ENCODE results near the gene IGLL5.
"Not testable (repeated sequence)": the region's sequence is repeated elsewhere in the genome, so short reads cannot be mapped to it uniquely, and the experiment has no call there.

The IGLL5 gene

DNA sequence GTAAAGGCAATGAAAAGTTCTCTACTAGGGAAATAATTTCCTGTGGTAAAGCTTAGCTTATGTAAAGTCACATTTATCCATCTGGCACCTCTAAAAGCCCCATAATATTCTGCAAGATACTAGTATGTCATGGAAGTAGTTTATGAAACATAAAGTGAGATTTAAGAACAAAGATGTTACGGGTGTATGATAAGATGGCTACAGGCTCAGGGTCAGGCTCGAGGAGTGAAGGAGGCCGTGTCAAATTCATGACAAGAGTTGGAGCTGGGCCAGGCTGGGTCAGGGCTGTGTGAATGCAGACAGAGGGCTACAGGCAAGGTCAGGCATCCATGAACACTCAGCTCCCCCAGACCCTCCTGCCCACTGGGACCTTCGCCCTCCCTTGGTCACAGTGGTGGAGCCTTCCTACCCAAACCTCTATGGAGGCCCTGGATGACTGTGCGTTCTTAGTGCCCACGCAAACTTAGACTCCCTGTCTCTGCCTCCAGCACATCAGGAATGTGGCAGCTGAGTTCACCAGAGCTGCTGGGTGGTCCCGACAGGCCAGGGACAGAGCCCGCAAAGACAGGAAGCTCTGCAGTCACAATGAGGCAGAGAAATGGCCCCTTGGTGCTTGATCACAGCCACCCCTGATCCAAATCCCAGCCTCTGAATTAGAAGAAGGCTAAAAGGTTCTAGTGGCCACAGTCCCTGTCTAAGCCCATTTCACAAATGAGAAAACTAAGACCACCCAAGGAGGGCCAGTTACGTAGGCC is 14.8 kb downstream of the IGLL5 start:
- no peak for DNase-seq

DNA sequence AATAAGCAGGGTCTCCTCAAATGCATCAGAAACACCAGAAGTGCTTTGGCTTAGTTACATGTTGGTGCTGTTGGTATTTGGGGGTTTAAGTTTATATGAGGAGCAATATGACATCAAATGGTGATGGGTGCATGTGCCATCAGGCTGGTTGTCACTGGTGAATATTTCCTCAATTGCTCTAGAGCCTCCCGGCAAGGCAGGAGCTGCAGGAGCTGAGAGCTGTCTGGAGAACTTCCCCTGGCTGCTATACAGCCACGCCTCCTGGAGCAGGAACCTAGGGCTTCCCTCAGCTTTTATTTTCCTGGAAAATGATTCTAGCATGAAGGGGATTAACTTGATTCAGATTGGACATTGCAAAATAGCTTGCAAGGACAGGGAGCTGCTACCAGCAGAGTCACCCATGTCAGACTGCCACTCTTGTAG is 15.8 kb downstream of the IGLL5 start:
- DNase-seq, result no peak

- DNase-seq, result not testable (repeated sequence)
These were observed 16.2 kb downstream of the IGLL5 start for GRCh38 chr22:22903781-22904192.

DNA sequence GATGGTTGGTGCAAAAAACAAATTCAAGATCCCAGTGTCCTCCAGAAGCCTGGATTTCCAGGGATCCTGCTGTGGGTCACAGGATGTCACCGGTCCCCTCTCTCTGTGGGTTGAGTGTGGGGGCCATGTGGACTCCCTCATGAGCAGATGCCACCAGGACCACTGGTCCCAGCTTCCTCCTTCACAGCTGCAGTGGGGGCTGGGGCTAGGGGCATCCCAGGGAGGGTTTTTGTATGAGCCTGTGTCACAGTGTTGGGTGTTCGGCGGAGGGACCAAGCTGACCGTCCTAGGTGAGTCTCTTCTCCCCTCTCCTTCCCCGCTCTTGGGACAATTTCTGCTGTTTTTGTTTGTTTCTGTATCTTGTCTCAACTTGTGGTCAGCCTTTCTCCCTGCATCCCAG is 17.1 kb downstream of the IGLL5 start:
- DNase-seq, result not testable (repeated sequence)

- not testable (repeated sequence) for DNase-seq
These were observed 18.8 kb downstream of the IGLL5 start for GRCh38 chr22:22906391-22906790.

- no peak for DNase-seq
These were observed 19.4 kb downstream of the IGLL5 start for GRCh38 chr22:22906907-22907550.

DNA sequence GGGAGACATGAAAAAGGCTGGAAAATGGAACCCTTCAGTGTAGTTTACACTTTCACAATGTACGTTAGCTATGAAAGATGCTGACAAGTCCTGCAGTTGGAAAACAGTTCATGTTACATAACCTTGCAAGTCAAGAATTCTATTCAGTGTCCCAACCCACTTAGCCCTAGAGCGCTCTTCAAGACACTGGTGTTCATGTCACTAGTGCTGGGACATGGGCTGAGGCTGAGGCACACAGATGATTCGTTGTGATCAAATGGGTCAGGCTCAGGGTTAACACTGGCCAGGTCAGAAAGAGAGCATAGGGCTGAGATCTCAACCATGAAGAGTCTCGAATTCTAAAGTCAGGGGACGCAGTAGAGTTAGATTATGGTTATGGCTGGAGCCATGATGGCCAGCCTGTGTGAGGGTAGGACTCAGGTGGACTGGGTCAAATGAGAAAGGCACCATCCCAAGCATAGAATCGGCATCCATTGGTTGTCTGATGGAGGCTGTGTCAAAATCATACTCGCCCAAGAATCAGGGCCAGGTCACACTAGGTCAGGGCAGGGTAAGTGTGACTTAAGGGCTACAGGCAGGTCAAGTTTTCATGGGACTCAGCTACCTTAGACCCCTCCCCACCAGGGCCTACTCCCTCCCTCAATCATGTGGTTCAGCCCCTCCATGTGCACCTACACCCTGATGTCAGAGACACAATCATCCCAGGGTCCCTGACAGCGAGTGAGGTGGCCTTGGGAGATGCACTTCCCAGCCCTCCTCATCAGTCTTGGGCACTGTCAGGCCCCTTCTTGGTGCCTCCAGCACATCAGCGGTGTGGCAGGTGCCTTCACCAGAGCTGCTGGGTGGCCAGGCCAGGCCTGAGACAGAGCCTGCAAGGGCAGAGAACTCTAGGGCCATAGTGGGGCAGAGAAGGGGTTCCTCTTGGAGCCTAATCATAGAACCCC is 20.2 kb downstream of the IGLL5 start:
- no peak for DNase-seq

- no peak for DNase-seq
These were observed 20.9 kb downstream of the IGLL5 start for GRCh38 chr22:22908495-22908861.

GRCh38 chr22:22908941-22909604 is 21.5 kb downstream of the IGLL5 start:
- DNase-seq, result no peak

DNA sequence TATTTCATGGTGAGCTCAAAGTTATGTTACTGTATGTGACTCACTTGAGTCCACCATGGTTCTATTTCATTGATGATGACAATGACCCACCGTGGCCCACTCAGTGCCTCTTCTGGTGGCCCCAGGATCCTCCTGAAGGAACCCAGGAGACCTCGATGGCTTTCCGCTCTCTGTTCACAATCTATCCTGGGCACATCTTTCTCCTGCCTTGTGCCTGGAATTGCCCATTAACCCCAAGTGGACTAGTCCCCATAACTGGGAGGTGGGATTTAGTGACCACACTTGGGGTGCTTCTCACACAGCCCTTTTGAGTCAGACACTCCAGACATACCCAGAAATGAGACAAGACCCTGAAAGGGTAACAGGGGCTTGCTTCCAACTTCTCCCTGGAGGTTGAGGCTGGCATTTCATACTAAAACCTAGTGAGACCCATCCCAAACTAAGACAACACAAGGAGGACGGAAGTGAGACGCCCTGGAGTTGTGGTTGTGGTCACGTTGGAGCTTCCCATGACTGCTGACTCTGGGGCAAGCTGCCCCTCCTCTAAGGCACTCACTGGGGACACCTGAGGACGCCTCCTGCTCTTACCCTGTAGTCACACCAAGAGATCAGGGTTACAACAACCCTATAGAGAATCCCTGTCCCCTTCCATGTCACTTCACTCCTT is 22.1 kb downstream of the IGLL5 start:
- DNase-seq, result no peak

DNA sequence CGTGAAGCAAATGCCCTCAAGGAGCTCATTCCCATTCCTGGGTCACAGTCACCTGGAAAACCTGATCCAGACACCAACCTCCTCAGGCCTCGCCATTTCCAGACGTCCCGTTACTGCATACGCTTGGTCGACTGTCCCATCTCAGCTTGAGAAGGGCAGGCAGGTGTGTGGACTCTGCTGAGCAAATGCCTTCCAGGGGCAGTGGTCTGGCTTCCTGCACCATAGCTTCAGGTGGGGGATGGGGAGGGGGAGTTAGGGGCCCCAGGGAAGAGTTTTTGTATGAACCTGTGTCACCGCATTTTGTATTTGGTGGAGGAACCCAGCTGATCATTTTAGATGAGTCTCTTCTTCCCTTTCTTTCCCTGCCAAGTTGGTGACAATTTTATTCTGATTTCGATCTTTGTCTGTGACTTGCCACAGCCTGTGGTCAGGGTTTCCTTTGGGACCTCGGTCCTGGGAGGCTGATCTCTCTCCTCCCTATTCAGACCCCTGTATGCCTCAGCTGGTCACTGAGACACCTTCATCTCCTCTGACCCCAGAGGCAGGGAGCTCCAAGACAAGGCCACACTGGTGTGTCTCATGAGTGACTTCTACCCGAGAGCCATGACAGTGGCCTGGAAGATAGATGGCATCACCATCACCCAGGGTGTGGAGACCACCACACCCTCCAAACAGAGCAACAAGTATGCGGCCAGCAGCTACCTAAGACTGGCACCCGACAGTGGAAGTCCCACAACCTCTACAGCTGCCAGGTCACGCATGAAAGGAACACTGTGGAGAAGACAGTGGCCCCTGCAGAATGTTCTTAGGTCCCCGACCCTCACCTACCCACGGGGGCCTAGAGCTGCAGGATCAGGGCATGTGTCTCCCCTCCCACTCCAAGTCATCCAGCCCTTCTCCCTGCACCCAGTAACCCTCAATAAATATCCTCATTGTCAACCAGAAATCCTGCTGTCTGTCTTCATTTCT is 22.9 kb downstream of the IGLL5 start:
- no peak for DNase-seq

GRCh38 chr22:22911327-22912134 is 23.9 kb downstream of the IGLL5 start:
- DNase-seq, result no peak

- DNase-seq, result no peak
These were observed 24.7 kb downstream of the IGLL5 start for GRCh38 chr22:22912135-22912987.

GRCh38 chr22:22912988-22913253 is 25.3 kb downstream of the IGLL5 start:
- DNase-seq, result no peak

DNA sequence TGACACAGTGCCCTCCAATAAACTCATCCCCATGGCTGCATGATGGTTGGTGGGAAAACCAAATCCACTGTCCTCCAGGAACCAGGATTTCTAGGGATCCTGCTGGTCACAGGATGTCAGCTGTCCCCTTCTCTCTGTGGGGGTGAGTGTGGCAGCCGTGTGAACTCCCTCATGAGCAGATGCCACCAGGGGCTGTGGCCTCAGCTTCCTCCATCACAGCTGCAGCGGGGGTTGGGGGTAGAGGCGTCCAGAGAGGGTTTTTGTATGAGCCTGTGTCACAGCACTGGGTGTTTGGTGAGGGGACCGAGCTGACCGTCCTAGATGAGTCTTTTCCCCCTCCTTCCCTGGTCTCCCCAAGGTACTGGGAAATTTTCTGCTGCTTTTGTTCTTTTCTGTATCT is 26.4 kb downstream of the IGLL5 start:
- DNase-seq, result no peak

GRCh38 chr22:22914726-22915669 is 27.4 kb downstream of the IGLL5 start:
- no peak for DNase-seq

DNA sequence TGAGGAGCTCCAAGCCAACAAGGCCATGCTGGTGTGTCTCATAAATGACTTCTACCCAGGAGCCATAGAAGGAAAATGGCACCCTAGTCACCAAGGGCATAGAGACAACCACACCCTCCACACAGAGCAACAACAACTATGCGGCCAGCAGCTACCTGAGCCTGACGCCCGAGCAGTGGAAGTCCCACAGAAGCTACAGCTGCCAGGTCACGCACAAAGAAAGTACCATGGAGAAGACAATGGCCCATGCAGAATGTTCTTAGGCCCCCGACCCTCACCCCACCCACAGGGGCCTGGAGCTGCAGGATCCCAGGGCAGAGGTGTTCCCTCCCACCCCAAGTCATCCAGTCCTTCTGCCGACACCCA is 28.0 kb downstream of the IGLL5 start:
- DNase-seq, result no peak

GRCh38 chr22:22916215-22916951 is 28.8 kb downstream of the IGLL5 start:
- DNase-seq, result no peak

Measured in NCI-H1930 (cell line).